ENCODE results near the gene MYH15.

DNA sequence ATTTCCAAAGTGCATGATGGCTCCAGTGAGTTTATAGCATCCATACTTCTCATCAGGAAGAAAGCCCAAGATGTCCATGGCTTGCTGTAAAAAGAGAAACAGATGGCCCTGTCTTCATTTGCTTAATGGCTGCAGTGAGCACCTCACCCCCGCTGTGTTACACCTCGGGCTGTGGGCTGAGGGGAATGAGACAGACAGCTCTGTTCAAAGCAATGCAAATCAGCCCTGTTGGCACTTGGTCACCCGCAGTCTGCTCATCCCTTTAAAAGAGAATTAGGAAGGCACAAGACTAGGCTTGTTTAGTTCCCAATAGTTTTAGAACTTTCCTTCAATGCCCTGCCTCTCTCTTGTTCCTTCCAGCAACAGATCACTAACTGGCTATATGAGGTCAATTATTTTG is 25.2 kb downstream of the MYH15 start:
- TF ChIP-seq FOS (IDR thresholded peaks at IDR 0.05; ENCODE audit: low read depth, low read length) (no peak), CTCF (conservative IDR thresholded peaks at IDR 0.05; ENCODE audit: low read depth, low read length) (no peak), POLR2A (IDR thresholded peaks at IDR 0.05; ENCODE audit: low read depth, low read length) (no peak)

Measured in IMR-90 (cell line).